Sigmoid colon (tissue), 7 donors: ENCODE data around the gene PIGP. TPM values are rescaled to one million over a fixed set of nuclear protein-coding genes. Genes with fewer than 3 reads are reported as not detected.
A peak's percentile ranks its signal among the peaks of the same experiment; 100 is the strongest.

ENCODE experiments used
- DNase-seq: peaks from one replicate; pipeline ENCODE4 v3.0.0-alpha.2; 2019
- H3K27ac ChIP-seq, 4 donors: fragments of 200-600 bp; sonication (generic); one replicate each; pipeline ENCODE4 v1.5.1; 2016 to 2019; ENCODE audit warnings: mild to moderate bottlenecking in 1 of 4
- H3K27me3 ChIP-seq, 3 donors: fragments of 200-600 bp; sonication (generic); one replicate each; pipeline ENCODE4 v1.5.1; 2019; ENCODE audit warnings: mild to moderate bottlenecking in 1 of 3
- H3K36me3 ChIP-seq, 4 donors: fragments of 200-600 bp; sonication (generic); one replicate each; pipeline ENCODE4 v1.5.1; 2016 to 2019
- H3K4me1 ChIP-seq, 4 donors: fragments of 200-600 bp; sonication (generic); one replicate each; pipeline ENCODE4 v1.5.1; 2017 to 2019
- H3K4me3 ChIP-seq, 4 donors: fragments of 200-600 bp; sonication (generic); one replicate each; pipeline ENCODE4 v1.5.1; 2017 to 2019; ENCODE audit warnings: mild to moderate bottlenecking in 2 of 4, moderate library complexity in 1 of 4
- H3K9me3 ChIP-seq, 4 donors: fragments of 200-600 bp in 3 of 4; sonication (generic) in 3 of 4; one replicate each; pipeline versions ENCODE4 v1.5.1 to v1.6.1; 2013 to 2019
- CTCF ChIP-seq, 4 experiments: fragments of 450-650 bp in 3 of 4; fragments of 200-600 bp in 1 of 4; IDR thresholded peaks; one replicate each; pipeline ENCODE4 v1.5.1; 2016 to 2019; ENCODE audit warnings: antibody characterized with exemption in 4 of 4, mild to moderate bottlenecking in 3 of 4, moderate library complexity in 2 of 4
- EP300 ChIP-seq, 4 donors: sonication (generic); formaldehyde crosslinking; IDR thresholded peaks; one replicate each; pipeline ENCODE4 v1.6.1; 2017; ENCODE audit warnings: antibody characterized with exemption in 4 of 4
- POLR2A ChIP-seq, 2 donors: fragments of 450-650 bp; IDR thresholded peaks; one replicate each; pipeline ENCODE4 v1.6.1; 2016; ENCODE audit warnings: antibody characterized with exemption in 2 of 2, mild to moderate bottlenecking in 2 of 2, moderate library complexity in 2 of 2
- POLR2AphosphoS5 ChIP-seq, 4 donors: sonication (generic); formaldehyde crosslinking; IDR thresholded peaks; one replicate each; pipeline ENCODE4 v1.6.1; 2017; ENCODE audit warnings: antibody characterized with exemption in 4 of 4
- WGBS, 2 donors: extraction: QIAGEN DNeasy Blood & Tissue Kit; methylation state at CpG; one replicate each; pipeline ENCODE4 v1.1.7; 2013; 5-methylcytosine and 5-hydroxymethylcytosine counted together
- intact Hi-C: fragments of 100-400 bp; cut with DNase I; formaldehyde crosslinking; loops from one replicate; pipeline ENCODE4 v1.15.1; 2023
- polyA plus RNA-seq, 3 donors: library from polyadenylated mRNA; stranded (reverse); fragments of 200-250 nt; gene quantifications; one replicate each; pipeline ENCODE4 v1.2.3, GENCODE V29; 2013
- total RNA-seq, 4 donors: library from RNA; depleted of rRNA; stranded (reverse); fragments of >200 nt; gene quantifications; one replicate each; pipeline ENCODE4 v1.1.0, GENCODE V29; 2016
- donor health status: healthy with polysubstance abuse.
- donor health status: Bipolar disorder and iron deficiency.
- donor health status: healthy.

The PIGP gene
- total and polyA plus RNA-seq, 7 donors: 10.2 to 36.7 (median 19.4) TPM

GRCh38 chr21:37093977-37094376 lies 21.1 kb upstream of the PIGP start:
- H3K27ac ChIP-seq: no peak overlapping the region
- peaks cover 0 to 52% (median 8%) of the 10 kb centered on the region in 4 donors for H3K36me3 ChIP-seq
- intact Hi-C loops: no loop called here

GRCh38 chr21:37088186-37088735 lies 15.4 kb upstream of the PIGP start:
- 73 to 82% methylated on average over 5 of the region's 5 CpGs for WGBS, 2 donors
- no peak overlapping the region for H3K4me3 ChIP-seq
- peaks cover 0 to 19% (median 4%) of the 10 kb centered on the region in 4 donors for H3K4me1 ChIP-seq
- no peaks in the 10 kb centered on the region for H3K27me3 ChIP-seq
- intact Hi-C loops: no loop called here
- TF ChIP-seq CTCF (IDR thresholded peaks at IDR 0.05): no peak
- TF ChIP-seq EP300 (IDR thresholded peaks at IDR 0.05): no peak
- no peak for TF ChIP-seq POLR2A (IDR thresholded peaks at IDR 0.05)
- no peak for TF ChIP-seq POLR2AphosphoS5 (IDR thresholded peaks at IDR 0.05)
- H3K27ac ChIP-seq: no peak overlapping the region
- DNase-seq: no peak
- H3K36me3 ChIP-seq: peaks cover 0 to 5% (median 0%) of the 10 kb centered on the region in 4 donors
- H3K9me3 ChIP-seq: no peaks in the 10 kb centered on the region

More at GRCh38 chr21:37093977-37094376, 21.1 kb upstream of the PIGP start:
- TF ChIP-seq EP300 (IDR thresholded peaks at IDR 0.05) (no peak), POLR2A (IDR thresholded peaks at IDR 0.05) (no peak), CTCF (IDR thresholded peaks at IDR 0.05) (no peak), POLR2AphosphoS5 (IDR thresholded peaks at IDR 0.05) (no peak)
- DNase-seq: no peak
- Histone ChIP-seq H3K9me3 (no peaks in the 10 kb centered on the region), H3K27me3 (no peaks in the 10 kb centered on the region), H3K4me3 (no peak overlapping the region), H3K4me1 (no peaks in the 10 kb centered on the region)

- TF ChIP-seq CTCF (IDR thresholded peaks at IDR 0.05) (peak in 2 of 4 experiments; percentile 18 to 21), EP300 (IDR thresholded peaks at IDR 0.05) (no peak)
- DNase-seq: no peak
- H3K27ac ChIP-seq: no peak overlapping the region
- H3K4me1 ChIP-seq: peaks cover 0 to 29% (median 14%) of the 10 kb centered on the region in 4 donors
- 34 to 62% methylated on average over 5 of the region's 5 CpGs for WGBS, 2 donors
- no peaks in the 10 kb centered on the region for H3K27me3 ChIP-seq
- H3K4me3 ChIP-seq: no peak overlapping the region
- H3K9me3 ChIP-seq: no peaks in the 10 kb centered on the region
- peaks cover 0 to 4% (median 0%) of the 10 kb centered on the region in 4 donors for H3K36me3 ChIP-seq
- intact Hi-C loops: no loop called here
Measured at GRCh38 chr21:37087188-37087587, 14.3 kb upstream of the PIGP start.

- Histone ChIP-seq H3K4me3 (no peak overlapping the region), H3K27ac (no peak overlapping the region), H3K9me3 (no peaks in the 10 kb centered on the region), H3K27me3 (no peaks in the 10 kb centered on the region), H3K4me1 (peaks cover 0 to 31% (median 17%) of the 10 kb centered on the region in 4 donors), H3K36me3 (no peaks in the 10 kb centered on the region)
- intact Hi-C loops: no loop called here
- WGBS, 2 donors: 87% methylated on average over 3 of the region's 3 CpGs
- TF ChIP-seq POLR2A (IDR thresholded peaks at IDR 0.05): no peak
- no peak for TF ChIP-seq POLR2AphosphoS5 (IDR thresholded peaks at IDR 0.05)
- no peak for TF ChIP-seq CTCF (IDR thresholded peaks at IDR 0.05)
- TF ChIP-seq EP300 (IDR thresholded peaks at IDR 0.05): no peak
- no peak for DNase-seq
Measured at GRCh38 chr21:37085726-37086125, 12.9 kb upstream of the PIGP start.
